T1000 (cell line): ENCODE results near the gene CEP41.
A peak's percentile ranks its signal among the peaks of the same experiment; 100 is the strongest.

Experiments used
- DNase-seq: peaks from one replicate; lab custom pipeline; 2025; ENCODE audit warnings: mixed read lengths; lab: John Stamatoyannopoulos, UW

The CEP41 gene

DNA sequence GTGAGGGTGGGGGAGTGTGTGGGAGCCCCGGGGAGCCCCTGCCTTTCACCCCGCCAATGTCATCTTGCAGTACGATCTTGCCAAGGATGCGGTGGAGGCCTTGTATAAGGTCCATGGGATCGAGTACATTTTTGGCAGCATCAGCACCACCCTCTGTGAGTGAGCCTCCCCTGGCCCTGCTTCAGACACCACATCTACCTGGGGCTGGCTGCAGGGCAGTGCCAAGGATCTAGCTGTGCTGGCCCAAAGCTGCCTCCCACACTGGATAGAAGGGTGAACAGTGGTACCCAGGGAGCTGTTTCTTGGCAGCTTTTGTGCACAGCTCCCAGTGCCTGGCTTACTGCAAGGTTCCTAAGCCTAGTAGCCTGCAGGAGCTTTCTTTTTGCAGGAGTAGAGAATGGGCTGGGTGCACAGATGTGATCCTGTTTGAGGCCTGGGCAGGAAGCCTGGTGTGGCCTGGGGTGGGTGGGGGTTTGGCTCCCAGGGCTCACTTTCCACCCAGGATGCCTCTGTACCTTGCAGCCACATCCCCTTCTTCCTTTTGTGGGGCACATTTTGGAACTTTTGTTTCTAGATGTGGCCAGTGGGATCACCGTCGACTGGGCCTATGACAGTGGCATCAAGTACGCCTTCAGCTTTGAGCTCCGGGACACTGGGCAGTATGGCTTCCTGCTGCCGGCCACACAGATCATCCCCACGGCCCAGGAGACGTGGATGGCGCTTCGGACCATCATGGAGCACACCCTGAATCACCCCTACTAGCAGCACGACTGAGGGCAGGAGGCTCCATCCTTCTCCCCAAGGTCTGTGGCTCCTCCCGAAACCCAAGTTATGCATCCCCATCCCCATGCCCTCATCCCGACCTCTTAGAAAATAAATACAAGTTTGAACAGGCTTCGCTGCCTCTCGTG is 72.7 kb downstream of the CEP41 start:
- DNase-seq: no peak

DNA sequence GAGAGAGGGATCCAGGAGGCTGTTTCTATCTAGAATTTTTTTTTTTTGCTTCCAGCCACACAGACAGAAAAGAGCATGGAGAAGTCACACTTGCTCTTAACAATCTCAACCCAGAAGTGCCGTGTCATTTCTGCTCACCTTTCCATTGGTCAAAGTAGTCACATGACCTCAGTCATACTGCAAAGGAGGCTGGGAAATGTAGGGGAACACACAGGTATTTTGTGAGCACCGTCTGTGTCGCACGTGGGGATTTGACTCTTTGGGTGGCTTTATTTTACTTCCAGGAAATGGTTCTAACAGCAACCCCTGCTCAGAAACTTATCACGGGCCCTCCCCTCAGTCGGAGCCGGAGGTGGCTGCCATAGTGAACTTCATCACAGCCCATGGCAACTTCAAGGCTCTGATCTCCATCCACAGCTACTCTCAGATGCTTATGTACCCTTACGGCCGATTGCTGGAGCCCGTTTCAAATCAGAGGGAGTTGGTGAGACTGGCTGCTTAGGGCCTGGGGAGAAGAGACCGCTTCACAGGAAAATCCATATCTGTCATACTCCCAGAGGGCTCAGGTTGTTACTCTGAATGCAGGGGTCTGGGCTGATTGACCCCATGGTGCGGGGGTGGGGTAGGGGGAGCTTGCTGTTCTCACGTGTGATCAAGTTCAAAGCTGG is 73.6 kb downstream of the CEP41 start:
- DNase-seq: no peak

DNA sequence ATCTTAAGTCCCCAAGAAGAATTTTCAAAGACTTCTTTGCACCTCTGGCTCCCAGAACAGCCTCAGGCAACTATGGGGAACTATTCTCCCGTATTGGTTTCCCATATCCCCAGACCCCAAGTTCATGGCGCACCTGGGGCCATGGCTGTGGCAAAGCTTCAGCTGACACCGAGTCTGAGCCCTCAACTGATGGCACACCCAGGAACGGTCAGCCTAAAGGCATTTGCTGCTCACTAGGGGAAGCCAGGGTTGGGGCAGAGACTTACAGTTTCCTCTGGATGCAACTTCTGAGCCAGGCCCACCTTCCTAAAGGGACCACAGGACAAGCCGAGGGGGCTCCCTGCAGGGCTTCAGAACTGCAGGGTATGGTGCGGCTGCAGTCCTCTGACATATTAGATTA is 74.3 kb downstream of the CEP41 start:
- DNase-seq: no peak

DNA sequence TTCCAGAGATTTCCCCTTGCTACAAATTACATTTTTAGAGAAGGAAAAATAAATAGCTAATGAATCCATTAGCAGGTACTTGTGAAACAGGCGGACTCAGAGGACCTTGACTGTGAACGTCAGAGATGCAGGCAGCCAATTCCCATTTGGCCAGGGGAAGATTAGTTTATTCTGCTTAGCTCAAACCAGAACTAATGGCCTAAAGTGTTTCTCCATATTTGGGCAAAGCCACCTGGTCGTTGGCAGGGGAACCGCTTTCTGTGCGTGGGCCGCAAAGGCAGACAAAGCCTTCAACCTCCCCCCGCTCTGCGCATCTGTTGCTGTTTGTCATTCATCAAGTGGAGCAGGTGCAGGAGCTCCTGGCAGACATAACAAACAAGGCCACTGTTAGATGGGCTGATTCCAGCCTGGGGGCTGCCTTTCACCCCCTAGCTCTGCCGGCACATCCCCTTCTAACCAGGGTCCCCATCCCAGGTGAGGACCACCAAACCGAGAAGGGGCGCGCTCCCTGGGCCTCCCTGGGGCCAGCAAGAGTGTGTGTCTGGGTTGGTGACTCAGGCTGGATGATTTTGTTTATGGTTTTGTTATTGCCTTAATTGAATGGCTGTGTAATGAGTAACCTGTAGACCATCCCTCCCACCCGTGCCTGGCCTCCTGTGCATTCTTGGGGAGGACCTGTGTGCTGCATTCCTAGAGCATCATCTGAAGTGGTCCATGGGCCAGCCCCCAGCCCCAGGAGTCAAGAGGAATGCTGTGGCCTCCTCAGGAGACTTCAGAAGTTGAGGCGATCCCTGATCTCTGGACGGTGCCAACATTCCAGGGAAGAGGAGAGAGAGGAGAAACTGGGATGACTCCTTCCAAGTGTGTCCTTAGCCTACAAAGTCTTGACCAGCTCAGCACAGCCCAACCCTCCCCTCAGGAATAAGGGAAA is 75.0 kb downstream of the CEP41 start:
- peak; percentile 66 for DNase-seq

DNA sequence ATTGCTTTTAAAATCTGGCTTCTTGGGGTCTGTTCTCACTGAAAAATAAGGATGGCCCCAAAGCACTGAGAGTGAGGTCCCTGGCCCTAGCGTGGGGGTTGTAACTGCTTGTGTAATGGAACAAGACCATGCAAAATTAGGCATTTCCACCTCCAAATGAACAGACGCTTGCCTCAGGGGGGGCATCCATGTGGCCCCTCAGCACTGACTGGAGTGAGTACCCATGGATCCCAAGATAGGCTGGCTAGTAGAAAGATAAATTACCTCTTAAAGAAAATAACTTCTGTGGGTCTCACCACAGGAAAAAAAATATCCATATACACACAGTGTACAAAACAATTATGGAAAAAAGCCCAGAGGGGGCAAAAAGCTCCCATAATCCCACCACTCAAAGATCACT is 75.7 kb downstream of the CEP41 start:
- DNase-seq: no peak

DNA sequence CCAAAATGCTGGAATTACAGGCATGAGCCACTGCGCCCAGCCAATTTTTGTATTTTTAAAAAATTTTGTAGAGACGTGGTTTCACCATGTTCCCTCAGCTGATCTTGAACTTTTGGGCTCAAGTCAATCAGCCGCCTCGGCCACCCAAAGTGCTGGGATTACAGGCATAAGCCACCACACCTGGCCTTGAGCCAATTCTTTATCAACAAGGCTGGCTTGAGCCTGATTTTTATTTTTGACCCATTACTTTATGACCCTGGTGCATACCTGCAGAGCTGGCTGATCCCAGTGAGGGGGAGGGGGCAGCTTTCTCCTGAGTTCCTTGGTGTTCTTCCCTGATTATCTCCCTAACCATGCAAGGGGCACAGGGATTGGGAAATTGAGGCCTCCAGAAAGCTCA is 76.4 kb downstream of the CEP41 start:
- no peak for DNase-seq

- peak; percentile 75 for DNase-seq
Measured at GRCh38 chr7:130363026-130363847, 77.6 kb downstream of the CEP41 start.

GRCh38 chr7:130362251-130362816 is 78.5 kb downstream of the CEP41 start:
- DNase-seq: no peak

DNA sequence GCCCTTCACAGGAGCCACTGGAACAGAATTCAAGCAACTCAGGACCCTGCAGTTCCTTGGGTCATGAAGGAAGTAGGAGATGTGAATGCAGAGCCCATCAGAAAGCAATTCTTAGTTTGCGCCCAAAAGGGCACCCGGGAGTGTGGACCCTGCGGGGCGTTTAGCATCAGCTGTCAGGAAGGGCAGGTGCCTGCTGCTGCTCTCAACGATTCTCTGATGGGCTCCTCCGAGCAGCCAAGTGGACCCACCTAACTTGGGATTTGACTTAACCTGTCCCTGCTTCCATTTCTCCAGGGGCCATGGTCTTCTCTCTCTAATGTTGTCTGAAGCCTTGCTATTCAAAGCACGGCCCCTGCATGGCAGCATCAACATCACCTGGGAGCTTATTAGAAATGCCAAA is 79.1 kb downstream of the CEP41 start:
- DNase-seq: no peak

DNA sequence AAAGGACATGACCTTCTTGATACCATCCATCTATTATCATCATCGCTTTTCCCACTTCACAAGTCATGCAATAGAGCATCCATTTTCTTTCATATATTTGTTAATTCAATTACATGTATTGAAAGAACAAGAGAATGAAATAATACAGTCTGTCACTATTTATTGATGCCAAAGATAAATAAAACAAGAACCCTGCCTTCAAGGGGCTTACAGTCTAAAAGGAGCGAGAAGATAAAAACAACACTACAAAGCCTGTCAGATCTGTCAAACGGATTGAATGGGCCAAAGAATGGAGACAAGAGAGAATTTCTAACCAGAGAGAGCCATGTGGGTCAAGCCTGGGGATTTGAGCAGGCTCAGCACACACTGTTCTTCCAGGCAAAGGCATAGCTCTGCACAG is 80.3 kb downstream of the CEP41 start:
- DNase-seq: no peak

GRCh38 chr7:130359276-130359857 is 81.4 kb downstream of the CEP41 start:
- no peak for DNase-seq

DNA sequence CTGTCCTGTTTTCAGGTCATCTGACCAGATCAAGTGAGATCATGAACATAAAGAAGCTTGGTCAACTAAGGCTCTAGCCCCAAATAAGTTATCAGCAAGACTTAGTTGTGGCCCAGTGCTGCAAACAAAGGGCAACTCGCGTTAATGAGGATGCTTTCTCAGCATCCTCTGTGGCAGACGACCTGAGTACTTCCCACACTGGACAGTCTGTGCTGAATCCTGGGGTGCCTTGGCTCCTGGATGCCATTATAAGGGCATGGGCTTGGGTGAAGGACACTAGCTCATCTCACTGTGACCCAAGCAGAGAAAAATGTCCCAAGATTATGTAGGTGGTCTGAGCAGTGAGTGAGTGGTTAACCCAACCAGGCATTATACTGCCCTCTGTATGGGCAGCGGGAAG is 82.3 kb downstream of the CEP41 start:
- DNase-seq: no peak

DNA sequence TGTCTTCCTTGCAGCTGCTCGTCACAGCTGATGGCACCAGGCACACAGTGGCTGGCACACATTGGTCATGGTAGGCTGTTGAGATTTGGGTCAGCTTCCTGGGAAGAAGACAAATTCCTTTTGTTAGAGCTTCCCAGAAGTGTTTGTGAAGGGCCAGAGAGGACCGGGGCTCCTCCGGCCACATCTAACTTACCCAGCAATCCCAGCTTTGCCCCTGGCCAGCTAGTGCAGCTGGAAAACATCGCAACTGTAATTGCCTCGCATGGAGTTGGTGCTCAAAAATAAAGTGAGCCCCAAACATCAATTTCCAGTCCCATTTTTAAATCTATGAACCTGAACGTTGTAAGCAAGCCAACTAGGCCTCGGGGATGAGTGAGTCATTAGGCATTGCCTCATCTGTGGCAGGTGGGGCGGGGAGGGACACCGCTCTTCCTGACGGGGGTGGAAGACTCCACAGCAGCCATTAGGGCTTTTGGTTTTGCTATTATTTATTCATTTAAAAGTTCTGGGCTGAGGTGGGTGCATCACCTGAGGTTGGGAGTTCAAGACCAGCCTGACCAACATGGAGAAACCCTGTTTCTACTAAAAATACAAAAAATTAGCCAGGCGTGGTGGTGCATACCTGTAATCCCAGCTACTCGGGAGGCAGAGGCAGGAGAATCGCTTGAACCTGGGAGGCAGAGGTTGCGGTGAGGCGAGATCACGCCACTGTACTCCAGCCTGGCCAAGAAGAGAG is 83.8 kb downstream of the CEP41 start:
- peak; percentile 47 for DNase-seq

GRCh38 chr7:130356121-130356875 is 84.5 kb downstream of the CEP41 start:
- DNase-seq: peak; percentile 77

GRCh38 chr7:130353196-130353595 is 87.6 kb downstream of the CEP41 start:
- no peak for DNase-seq

GRCh38 chr7:130352194-130353074 is 88.4 kb downstream of the CEP41 start:
- no peak for DNase-seq

GRCh38 chr7:130351791-130352090 is 89.1 kb downstream of the CEP41 start:
- no peak for DNase-seq
